DMS153 (cell line): ENCODE results near the gene BRIP1.
"Not testable (repeated sequence)": the region's sequence is repeated elsewhere in the genome, so short reads cannot be mapped to it uniquely, and the experiment has no call there.

Source experiments
- DNase-seq: peaks from one replicate; lab custom pipeline; 2025; lab: John Stamatoyannopoulos, UW

Gene BRIP1

DNA sequence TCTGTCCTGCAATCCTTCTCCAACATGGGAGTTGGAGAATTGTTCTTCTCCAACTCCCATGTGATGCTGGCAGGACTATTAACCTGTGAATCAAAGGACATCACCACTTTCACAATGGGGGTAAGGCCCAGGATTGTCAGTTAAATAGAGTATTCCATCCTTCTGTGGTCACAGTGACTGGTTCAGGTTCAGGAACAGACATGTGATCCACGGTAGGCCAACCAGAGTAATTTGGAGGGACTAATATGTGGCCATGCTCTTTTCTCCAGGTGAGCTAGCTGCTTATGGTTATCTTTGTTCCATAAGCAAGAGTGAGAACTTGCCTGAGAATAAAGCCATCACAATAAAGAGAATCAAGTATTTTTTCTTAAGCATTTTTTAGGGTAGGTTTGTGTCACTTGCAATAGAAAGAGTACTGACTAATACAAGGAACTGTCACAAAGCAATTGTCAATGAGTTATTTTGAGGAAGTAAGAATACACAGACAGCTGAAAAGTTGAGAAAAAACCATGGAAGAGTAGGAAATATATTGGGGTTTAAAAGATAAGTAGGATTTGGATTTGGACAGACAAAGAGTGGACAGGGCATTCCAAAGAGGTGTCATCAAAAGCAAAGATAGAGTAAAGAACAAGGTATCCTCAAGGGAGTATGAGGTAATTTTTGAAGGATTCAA lies 63.4 kb downstream of the BRIP1 start:
- DNase-seq, result no peak

DNA sequence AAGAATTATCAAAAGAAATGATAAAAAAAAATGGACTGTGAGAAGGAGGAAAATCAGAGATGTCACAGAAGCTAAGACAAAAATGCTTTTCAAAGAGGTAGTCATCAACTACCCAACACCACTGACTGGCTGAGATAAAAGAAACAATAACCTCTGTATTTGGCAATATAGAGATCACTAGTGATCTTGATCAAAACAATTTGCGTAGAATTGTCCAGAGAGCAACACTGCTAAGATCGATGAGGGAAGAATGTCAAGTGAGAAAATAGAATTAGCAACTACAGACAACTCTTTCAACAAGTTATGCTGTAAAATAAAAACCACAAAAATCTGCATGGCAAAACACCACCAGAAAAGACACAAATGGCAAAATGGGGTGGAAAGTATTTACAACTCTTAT lies 66.0 kb downstream of the BRIP1 start:
- no peak for DNase-seq

DNA sequence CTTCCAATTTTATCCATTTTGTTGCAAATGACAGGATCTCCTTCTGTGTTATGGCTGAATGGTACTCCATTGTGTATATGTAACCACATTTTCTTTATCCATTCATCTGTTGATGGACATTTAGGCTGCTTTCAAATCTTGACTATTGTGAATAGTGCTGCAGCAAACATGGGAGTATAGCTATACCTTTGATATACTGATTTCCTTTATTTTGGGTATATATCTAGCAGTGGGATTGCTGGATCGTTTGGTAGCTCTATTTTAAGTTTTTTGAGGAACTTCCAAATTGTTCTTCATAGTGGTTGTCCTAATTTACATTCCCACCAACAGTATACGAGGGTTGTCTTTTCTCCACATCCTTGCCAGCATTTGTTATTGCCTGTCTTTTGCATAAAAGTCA lies 67.8 kb downstream of the BRIP1 start:
- no peak for DNase-seq

DNA sequence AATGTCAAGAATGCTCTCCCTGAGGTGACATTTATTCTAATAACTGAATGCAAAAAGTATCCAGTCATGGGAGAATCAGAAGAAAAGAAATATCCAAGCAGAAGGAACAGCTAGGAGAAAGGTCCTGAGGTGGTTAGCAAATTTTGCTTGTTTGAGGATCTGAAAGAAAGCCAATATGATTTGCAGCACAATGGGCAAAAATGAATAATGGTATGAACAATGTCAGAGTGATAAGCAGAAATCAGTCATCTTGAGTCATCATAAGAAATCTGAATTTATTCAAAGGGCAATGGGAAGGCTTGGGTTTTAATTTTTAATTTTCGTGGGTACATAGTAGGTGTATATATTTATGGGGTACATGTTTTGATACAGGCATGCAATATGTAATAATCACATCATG lies 68.5 kb downstream of the BRIP1 start:
- DNase-seq, result no peak

DNA sequence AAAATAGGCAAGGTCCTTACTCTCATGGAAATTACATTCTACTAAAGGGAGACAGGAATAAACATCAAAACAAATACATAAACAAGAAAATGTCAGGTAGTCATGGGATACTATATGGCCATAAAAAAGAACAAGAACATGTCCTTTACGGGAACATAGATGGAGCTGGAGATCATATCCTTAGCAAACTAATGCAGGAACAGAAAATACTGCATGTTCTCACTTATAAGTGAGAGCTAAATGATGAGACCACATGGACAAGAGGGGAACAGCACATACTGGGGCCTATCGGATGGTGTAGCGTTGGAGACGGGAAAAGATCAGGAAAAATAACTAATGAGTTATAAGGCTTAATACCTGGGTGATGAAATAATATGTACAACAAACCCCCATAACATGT lies 69.1 kb downstream of the BRIP1 start:
- no peak for DNase-seq

DNA sequence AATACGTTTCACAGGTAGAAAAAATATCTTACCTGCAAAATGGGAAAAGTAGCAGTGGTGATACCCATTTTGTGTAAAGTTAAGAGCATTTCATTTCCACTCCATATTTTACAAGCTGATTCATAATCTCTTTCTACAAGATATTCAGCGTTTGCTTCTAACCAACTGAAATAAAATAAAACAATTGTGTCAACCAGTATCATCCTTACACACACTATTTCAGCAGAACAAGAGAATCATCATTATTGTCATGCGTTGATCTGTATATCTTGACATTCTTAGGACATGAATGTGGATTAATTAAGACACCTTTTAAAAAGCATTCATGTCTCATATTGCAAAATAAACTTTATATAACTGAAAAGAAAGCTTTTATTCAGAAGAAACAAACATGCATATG lies 69.8 kb downstream of the BRIP1 start:
- no peak for DNase-seq

DNA sequence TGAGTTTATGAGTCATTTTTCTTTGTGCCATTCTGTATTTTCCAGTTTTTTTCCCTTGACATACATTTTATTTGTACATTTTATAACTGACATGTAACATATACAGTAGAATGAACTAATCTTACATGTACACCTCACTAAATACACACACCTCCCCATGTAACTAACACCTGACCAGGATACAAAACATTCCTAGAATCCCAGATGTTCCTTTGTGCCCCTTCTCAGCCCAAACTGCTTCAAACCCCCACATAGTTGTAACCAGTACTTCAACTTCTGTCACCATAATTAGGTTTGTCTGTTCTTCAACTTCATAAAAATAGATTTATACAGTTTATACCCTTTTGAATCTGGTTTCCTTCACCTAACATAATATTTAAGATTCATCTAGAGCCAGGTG lies 73.5 kb downstream of the BRIP1 start:
- DNase-seq, result no peak

DNA sequence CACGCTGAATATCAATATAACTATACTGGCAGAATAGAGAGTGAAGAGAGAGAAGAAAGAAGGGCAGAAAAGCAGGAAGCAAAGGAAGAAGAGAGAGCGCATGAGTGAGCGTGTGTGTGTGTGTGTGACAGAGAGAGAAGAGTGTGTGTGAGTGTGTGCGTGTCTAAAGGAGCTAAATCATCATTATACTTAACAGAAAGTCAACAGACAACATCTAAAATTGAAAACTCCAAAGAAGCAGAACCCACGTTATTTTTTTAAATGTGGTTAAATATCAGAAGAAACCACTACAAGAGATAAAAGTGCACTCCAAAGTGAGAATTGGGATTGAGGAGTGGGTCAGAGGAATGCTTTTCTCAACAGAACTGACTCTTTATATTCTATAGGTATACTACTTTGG lies 77.2 kb downstream of the BRIP1 start:
- no peak for DNase-seq

DNA sequence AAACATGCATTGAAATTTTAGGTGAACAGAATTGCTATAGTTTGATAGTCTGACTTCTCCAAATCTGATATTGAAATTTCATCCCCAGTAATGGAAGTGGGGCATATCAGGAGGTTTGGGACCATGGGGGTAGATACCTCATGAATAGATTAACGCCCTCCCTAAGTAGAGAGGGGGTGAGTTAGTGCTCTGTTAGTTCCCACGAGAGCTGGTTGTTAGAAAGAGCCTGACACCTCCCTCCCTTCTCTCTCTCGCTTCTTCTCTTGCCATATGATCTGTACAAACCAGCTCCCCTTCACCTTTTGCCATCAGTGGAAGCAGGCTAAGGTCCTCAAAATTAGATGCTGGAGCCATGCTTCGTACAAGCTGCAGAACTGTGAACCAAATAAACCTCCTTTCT lies 78.8 kb downstream of the BRIP1 start:
- no peak for DNase-seq

DNA sequence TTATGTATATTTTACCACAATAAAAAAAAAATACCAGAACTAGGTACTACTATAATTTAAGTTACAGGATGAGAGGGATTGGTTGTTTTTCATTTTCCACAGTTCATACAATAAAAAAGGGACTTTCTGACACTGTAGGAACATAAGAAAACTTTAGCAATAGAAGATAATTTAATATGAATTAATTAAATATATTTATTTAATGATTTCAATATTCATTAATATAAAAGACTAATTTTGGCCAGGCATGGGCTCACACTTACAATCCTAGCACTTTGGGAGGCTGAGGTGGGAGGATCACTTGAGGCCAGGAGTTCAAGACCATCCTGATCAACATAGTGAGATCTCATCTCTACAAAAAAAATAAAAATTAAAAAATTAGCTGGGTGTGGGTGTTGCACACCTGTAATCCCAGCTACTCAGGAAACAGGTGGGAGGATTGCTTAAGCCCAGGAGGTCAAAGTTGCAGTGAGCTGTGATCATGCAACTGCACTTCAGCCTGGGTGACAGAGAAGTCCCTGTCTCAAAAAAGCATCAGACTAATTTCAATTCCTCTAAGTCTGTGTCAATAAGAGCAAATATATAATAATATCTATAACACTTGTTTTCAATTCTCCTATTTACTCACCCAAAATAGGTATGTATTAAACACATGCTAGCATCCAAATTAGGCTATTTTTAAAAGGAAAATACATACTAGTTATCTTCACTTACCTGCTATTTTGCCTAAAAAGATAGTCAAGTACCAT lies 79.6 kb downstream of the BRIP1 start:
- DNase-seq, result no peak

DNA sequence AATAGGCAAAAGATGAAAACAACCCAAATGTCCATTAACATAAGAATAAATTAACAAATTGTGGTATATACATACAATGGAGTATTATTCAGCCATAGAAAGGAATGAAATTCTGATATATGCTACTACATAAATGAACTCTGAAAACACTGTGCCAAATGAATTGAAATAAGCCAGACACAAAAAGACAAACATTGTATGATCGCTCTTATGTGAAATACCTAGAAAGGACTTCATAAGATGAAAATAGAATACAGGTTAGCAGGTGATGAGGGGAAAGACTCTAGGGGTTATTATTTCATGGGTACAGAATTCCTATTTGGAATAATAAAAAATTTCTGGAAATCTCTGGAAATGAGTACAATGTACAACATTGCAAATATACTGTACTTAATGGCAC lies 80.2 kb downstream of the BRIP1 start:
- DNase-seq, result no peak

DNA sequence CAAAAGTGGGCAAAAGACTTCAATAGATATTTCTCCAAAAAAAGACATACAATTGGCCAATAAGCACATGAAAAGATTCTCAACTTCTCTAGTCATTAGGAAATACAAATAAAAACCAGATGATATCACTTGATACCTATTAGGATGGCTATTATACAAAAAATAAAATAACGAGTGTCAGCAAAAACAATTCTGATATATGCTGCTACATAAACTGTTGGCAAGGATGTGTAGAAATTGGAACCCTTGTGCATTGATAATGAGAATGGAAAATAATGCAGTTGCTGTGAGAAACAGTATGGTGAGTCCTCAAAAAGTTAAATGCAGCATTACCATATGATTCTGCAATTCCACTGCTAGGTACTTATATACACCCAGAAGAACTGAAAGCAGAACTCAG lies 80.6 kb downstream of the BRIP1 start:
- no peak for DNase-seq

DNA sequence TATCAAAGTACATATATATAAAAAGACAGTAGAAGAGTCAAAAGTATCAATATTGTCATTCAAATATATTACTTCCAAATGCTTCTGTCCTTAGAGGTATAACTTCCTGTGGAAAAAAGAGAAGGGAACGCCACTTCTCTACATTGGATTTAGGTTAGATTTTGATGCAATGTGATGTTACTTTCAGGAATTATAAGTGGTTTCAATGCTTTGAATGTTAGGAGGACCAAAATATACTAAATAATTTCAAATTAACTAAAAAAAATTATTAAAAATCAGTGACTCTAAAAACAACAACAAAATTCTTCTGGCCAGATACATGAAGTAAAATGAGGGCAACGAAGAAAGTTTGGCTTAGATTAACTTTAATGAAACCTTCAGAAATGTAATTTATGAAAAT lies 88.0 kb downstream of the BRIP1 start:
- no peak for DNase-seq

DNA sequence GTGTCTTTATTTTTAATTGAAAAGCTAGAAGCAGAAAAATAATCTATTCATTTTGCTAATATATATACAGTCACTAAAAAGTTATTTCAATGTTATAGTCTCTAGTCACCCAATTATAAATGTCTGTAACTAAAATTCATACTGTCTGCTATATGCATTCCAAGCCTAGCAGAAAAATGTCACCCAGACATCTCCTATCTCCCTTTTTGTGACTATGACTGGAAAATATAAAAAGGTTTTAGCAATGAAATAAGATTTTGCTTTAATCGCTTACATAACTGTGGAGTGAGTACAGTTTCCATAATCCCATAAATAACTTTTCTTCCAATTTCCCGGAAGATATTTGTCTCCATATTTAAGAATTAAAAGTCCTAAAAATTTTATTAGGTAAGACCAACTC lies 88.6 kb downstream of the BRIP1 start:
- no peak for DNase-seq

DNA sequence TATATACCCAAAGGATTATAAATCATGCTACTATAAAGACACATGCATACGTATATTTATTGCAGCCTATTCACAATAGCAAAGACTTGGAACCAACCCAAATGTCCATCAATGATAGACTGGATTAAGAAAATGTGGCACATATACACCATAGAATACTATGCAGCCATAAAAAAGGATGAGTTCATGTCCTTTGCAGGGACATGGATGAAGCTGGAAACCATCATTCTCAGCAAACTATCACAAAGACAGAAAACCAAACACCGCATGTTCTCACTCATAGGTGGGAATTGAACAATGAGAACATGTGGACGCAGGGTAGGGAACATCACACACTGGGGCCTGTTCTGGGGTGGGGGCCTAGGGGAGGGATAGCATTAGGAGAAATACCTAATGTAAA lies 89.2 kb downstream of the BRIP1 start:
- DNase-seq, result not testable (repeated sequence)

DNA sequence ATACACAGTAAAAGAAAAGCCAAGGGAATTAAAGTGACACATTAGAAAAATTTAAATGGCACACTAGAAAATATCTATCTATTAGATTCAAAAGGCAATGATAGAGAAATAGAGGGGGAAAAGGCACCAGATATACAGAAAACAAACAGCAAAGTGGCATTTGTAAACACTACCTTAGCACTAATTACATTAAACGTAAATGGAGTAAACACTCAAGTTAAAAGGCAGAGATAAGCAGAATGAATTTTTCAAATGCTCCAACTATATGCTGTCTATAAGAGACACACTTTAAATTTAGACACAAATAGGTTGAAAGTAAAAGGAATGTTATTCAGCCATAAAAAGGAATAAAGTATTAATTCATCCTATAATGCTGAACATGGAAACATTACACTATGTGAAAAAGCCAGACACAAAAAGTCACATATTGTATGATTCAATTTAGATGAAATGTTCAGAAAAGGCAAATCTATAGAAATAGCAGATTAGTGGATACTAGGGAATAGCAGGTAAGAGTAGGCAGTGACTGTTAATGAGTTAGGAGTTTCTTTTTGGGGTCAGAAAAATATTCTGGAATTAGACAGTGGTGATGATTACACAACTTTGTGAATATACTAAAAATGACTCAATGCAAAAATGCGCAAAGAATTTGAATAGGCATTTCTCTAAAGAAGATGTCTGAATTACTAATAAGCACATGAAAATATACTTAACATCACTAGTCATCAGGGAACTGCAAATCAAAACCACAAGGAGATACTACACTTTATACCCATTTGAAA lies 92.4 kb downstream of the BRIP1 start:
- no peak for DNase-seq

DNA sequence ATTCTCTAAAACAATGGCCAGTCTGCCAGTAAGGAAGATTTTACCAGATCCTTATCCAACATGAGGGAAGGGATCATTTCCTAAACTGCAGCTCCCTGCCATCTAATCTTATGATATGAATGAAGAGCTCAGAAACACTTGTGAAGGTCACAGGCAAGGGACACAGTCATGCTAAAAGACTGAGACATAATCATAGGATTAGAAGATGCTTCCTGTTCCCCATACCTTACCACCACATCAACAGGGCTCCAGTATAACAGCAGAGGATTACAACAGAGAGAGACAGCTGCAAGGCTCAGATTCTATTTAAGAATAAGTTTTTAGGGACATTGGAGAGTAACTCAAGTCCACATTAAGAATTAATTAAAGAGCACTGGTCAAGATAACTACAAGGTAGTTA lies 93.3 kb downstream of the BRIP1 start:
- DNase-seq, result no peak

DNA sequence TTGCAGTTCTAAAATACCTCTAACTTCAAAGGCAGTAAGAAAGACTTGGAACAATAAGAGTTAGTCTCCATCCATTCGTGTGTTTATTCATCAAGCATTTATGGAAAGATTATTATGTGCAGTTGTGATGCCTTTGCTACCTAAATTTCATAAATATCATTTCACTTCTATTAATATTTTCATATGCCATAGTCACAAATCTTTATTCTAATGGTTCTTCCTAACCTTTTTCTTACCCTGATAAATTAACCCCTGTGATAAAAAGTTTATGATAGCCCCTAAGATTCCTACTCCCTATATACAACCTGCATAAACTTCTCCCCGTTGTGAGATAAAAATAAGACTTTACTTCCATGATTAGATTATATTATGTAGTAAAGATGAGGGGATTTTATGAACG lies 94.9 kb downstream of the BRIP1 start:
- DNase-seq, result no peak

DNA sequence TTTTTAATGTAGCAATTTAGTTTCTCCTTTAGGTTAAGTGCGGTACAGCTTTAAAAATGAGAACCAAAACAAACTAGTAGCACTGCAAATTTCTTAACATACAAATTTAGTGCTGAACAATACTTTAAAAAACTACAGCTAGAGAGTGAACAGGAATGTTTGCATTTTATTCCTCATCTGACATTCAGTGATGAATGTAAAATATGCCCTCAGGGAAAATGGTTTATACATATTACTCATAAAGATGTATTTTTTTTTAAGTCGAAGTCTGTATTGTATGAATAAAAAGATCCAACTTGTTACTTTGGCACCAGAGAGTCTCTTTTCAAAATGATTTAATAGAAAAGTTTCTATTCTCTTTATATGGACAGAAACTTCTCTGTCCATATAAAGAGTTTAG lies 96.8 kb downstream of the BRIP1 start:
- DNase-seq, result no peak

DNA sequence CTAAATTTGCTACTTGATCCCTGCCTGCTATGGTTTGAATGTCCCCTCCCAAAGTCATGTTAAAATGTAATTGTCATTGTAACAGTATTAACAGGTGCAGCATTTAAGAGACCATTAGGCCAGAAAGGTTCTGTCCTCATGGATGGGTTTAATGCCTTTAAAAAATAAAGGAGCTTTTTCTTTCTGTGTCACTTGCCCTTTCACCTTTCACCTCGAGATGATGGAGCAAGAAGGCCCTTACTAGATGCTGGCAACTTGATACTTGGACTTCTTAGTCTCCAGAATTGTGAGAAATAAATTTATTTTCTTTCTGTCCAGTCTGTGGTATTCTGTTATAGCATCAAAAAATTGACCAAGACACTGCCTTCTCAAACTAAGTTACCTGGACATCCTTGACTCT lies 98.5 kb downstream of the BRIP1 start:
- no peak for DNase-seq

DNA sequence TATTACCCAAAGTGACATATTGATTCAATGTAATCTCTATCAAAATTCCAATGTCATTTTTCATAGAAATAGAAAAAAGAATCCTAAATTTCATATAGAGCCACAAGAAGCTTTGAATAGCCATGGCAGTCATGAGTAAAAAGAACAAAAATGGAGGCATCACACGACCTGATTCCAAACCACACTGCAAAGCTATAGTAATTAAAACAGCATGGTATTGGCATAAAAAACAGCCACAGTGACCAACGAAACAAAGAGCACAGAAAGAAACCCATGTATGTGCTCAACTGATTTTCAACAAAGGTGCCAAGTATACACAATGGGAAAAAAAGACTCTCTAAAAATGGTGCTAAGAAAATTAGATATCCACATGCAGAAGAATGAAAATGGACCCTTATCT lies 101.5 kb downstream of the BRIP1 start:
- no peak for DNase-seq

DNA sequence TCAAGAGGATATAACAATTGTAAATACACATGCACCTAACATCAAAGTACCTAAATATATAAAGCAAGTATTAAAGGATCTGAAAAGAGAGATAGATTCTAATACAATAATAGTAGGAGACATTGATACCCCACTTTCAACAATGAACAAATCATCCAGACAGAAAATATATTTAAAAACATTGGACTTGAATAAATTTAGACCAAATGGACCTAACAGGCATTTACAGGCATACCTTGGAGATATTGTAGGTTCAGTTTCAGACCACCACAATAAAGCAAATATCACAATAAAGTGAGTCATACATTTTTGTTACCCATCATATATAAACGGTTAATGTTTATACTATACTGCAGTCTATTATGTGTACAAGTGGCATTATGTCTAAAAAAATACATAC lies 104.0 kb downstream of the BRIP1 start:
- no peak for DNase-seq

DNA sequence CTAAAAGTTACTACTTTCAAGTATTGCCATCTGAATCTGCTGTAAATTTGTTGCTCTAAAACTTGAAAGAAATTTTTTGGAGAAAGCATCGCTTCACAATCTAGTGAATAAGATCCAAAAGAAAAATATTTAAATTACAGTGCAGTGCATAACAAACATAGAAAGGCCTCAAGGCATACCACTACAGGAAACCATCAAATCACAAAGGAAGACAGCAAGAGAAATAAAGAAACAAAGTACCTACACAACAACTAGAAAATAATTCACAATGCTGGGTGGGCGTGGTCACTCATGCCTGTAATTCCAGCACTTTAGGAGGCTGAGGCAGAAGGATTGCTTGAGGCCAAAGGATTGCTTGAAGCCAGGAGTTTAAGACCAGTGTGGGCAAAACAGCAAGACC lies 104.9 kb downstream of the BRIP1 start:
- DNase-seq, result no peak
